ENCODE measurements around the gene TEX9.

DNA sequence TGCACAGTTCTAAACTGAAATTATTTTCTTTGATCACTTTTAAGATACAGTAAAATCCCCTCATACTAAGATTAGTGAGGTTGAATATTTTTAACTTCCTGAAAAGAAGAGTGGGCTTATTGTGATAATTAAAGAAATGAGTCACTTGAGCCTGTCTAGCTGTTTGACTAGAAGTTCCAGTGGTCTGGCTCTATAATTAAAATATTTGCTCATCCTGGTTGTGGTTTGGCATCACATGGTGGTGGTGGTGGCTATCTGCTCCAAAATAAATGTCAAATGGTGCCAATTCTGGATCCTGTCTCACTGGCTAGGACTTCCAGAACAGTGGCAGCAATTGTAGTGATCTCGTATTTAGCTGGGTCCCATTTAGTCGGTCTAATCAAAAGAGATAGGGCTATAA lies 8.6 kb upstream of the TEX9 start:
- TF ChIP-seq CTCF (IDR thresholded peaks at IDR 0.05; ENCODE audit: low read depth, low read length): no peak
- no peak for TF ChIP-seq EZH2phosphoT487 (IDR thresholded peaks at IDR 0.05; ENCODE audit: low read depth)
